IMR-90 (cell line): ENCODE results near the gene THYN1. TPM values are rescaled to one million over a fixed set of nuclear protein-coding genes. Genes with fewer than 3 reads are reported as not detected.
A peak's percentile ranks its signal among the peaks of the same experiment; 100 is the strongest.

Source experiments
- ATAC-seq: fragments of 200-7000 bp; cut with Tn5 transposase; 2 replicates; pipeline ENCODE4 v1.9.1; 2020; ENCODE audit warnings: low read depth, mild to moderate bottlenecking, moderate library complexity
- BruUV-seq: library from RNA; stranded (reverse); fragments of 400-500 nt; replicated peaks from 2 replicates; lab custom pipeline; 2021; lab: Mats Ljungman, UMichigan
- CTCF ChIA-PET: fragments of 300-600 bp; formaldehyde crosslinking; extraction: SDS; loops from one replicate; lab custom pipeline; 2021; ENCODE audit warnings: antibody characterized with exemption; lab: Yijun Ruan, JAX
- POLR2A ChIA-PET: fragments of 300-600 bp; sonication (Branson Sonifier 250); formaldehyde crosslinking; loops from one replicate; lab custom pipeline; 2022; ENCODE audit warnings: antibody characterized with exemption; ENCODE audit not compliant: unreplicated experiment; lab: Charles Lee
- DNase-seq: peaks from one replicate; pipeline ENCODE4 v3.0.0; 2013
- H2AFZ ChIP-seq: replicated peaks from 2 replicates; pipeline ENCODE3; 2013; ENCODE audit warnings: low read length, mild to moderate bottlenecking; ENCODE audit not compliant: poor library complexity
- H2AK5ac ChIP-seq: 2 replicates; pipeline ENCODE4 v1.6.1; 2013; ENCODE audit warnings: low read depth, low read length, inconsistent platforms
- H2AK9ac ChIP-seq: replicated peaks from 2 replicates; pipeline ENCODE3; 2013; ENCODE audit warnings: mild to moderate bottlenecking, low read depth, low read length, moderate library complexity; ENCODE audit not compliant: poor library complexity
- H2BK120ac ChIP-seq: 2 replicates; pipeline ENCODE4 v1.6.1; 2013; ENCODE audit warnings: low read depth, low read length, inconsistent platforms
- H2BK15ac ChIP-seq: 3 replicates; pipeline ENCODE4 v1.6.1; 2013; ENCODE audit warnings: low read depth, low read length, inconsistent platforms
- H2BK20ac ChIP-seq: 2 replicates; pipeline ENCODE4 v1.6.1; 2013; ENCODE audit warnings: low read depth, mild to moderate bottlenecking, inconsistent platforms, low read length, moderate library complexity
- H2BK5ac ChIP-seq: 2 replicates; pipeline ENCODE4 v1.6.1; 2013; ENCODE audit warnings: mild to moderate bottlenecking, low read depth, low read length, inconsistent platforms; ENCODE audit not compliant: poor library complexity, severe bottlenecking
- H3K14ac ChIP-seq: replicated peaks from 2 replicates; pipeline ENCODE4 v1.6.1; 2013; ENCODE audit warnings: low read depth, low read length, inconsistent platforms
- H3K18ac ChIP-seq: 2 replicates; pipeline ENCODE4 v1.6.1; 2013; ENCODE audit warnings: low read depth, low read length, control low read depth
- H3K23ac ChIP-seq: 2 replicates; pipeline ENCODE4 v1.6.1; 2013; ENCODE audit warnings: low read depth, low read length, inconsistent platforms
- H3K27ac ChIP-seq: 2 replicates; pipeline ENCODE4 v1.5.1; 2013; ENCODE audit warnings: mild to moderate bottlenecking, control low read depth, low read length; ENCODE audit not compliant: insufficient read depth
- H3K27me3 ChIP-seq: 2 replicates; pipeline ENCODE4 v1.6.1; 2013; ENCODE audit warnings: low read length; ENCODE audit not compliant: control insufficient read depth, insufficient read depth
- H3K36me3 ChIP-seq: 2 replicates; pipeline ENCODE4 v1.6.1; 2013; ENCODE audit warnings: low read length, mixed read lengths; ENCODE audit not compliant: control insufficient read depth, insufficient read depth
- H3K4ac ChIP-seq: 2 replicates; pipeline ENCODE4 v1.6.1; 2013; ENCODE audit warnings: low read depth, low read length, inconsistent platforms
- H3K4me1 ChIP-seq: 2 replicates; pipeline ENCODE4 v1.6.1; 2013; ENCODE audit warnings: low read length, mixed read lengths; ENCODE audit not compliant: control insufficient read depth, insufficient read depth
- H3K4me2 ChIP-seq: 2 replicates; pipeline ENCODE4 v1.6.1; 2013; ENCODE audit warnings: low read depth, mild to moderate bottlenecking, control low read depth, low read length, moderate library complexity
- H3K4me3 ChIP-seq: 2 replicates; pipeline ENCODE4 v1.5.1; 2013; ENCODE audit warnings: low read depth, mild to moderate bottlenecking, control low read depth, low read length, moderate library complexity; ENCODE audit not compliant: insufficient read depth
- H3K56ac ChIP-seq: 2 replicates; pipeline ENCODE4 v1.6.1; 2013; ENCODE audit warnings: low read length, inconsistent platforms; ENCODE audit not compliant: insufficient read depth; ENCODE audit errors: extremely low read depth
- H3K79me1 ChIP-seq, 2 experiments: 2 replicates each; pipeline ENCODE4 v1.6.1; 2013; ENCODE audit warnings: low read length in 2 of 2, inconsistent platforms in 1 of 2, low read depth in 1 of 2
- H3K9ac ChIP-seq: 2 replicates; pipeline ENCODE4 v1.6.1; 2013; ENCODE audit warnings: low read depth, low read length, control low read depth
- H3K9me1 ChIP-seq: 2 replicates; pipeline ENCODE4 v1.6.1; 2013; ENCODE audit warnings: low read length, inconsistent platforms; ENCODE audit not compliant: insufficient read depth
- H3K9me3 ChIP-seq: 2 replicates; pipeline ENCODE4 v1.6.1; 2013; ENCODE audit warnings: low read length; ENCODE audit not compliant: control insufficient read depth, insufficient read depth
- H4K20me1 ChIP-seq: 2 replicates; pipeline ENCODE4 v1.6.1; 2013; ENCODE audit warnings: low read length, inconsistent platforms; ENCODE audit not compliant: insufficient read depth
- H4K5ac ChIP-seq: 2 replicates; pipeline ENCODE4 v1.6.1; 2013; ENCODE audit warnings: mild to moderate bottlenecking, low read depth, low read length, control low read depth
- H4K8ac ChIP-seq, 2 experiments: 2 replicates each; pipeline ENCODE4 v1.6.1; 2013; ENCODE audit warnings: low read depth in 2 of 2, low read length in 2 of 2, control low read depth in 1 of 2, inconsistent platforms in 1 of 2
- H4K91ac ChIP-seq: 2 replicates; pipeline ENCODE4 v1.6.1; 2013; ENCODE audit warnings: low read depth, low read length, inconsistent platforms; ENCODE audit not compliant: insufficient read depth
- CHD1 ChIP-seq: IDR thresholded peaks from 2 replicates; pipeline ENCODE4 v1.6.1; 2012; ENCODE audit warnings: low read depth, low read length, improper control_type of control experiment
- FOS ChIP-seq: fragments of 150-350 bp; IDR thresholded peaks from 2 replicates; pipeline ENCODE4 v1.6.1; 2016; ENCODE audit warnings: low read depth, low read length
- MAFK ChIP-seq: IDR thresholded peaks from 2 replicates; pipeline ENCODE4 v1.6.1; 2012; ENCODE audit warnings: low read depth, low read length, improper control_type of control experiment
- SMC3 ChIP-seq: fragments of 150-350 bp; IDR thresholded peaks from 2 replicates; pipeline ENCODE4 v1.6.1; 2016; ENCODE audit warnings: low read depth, mild to moderate bottlenecking, antibody characterized with exemption, low read length, moderate library complexity
- WGBS, 2 experiments: methylation state at CpG; one replicate each; pipeline versions ENCODE4 v1.1.5 to v1.1.7; 2013; ENCODE audit warnings: missing lambda C conversion rate in 2 of 2; ENCODE audit not compliant: insufficient read length in 1 of 2; ENCODE audit errors: extremely low coverage in 2 of 2; 5-methylcytosine and 5-hydroxymethylcytosine counted together
- dilution Hi-C: fragments of 300-500 bp; cut with HindIII; formaldehyde crosslinking; loops from one replicate; pipeline ENCODE4 v1.14.3; 2018; ENCODE audit warnings: low sequenced_read_pairs; ENCODE audit not compliant: unreplicated experiment
- in situ Hi-C: fragments of 300-500 bp; cut with MboI; formaldehyde crosslinking; loops from 3 replicates; pipeline ENCODE4 v1.14.3; 2019; ENCODE audit warnings: low sequenced_read_pairs, inconsistent platforms, mixed read lengths
- intact Hi-C: fragments of 100-400 bp; cut with micrococcal nuclease; formaldehyde crosslinking; loops from 2 replicates; pipeline ENCODE4 v1.10.0; 2022
- polyA plus RNA-seq, 3 experiments: library from polyadenylated mRNA; depleted of rRNA; stranded (reverse); fragments of >200 nt; gene quantifications; 2 replicates each; pipeline ENCODE4 v1.2.3, GENCODE V29; 2012; ENCODE audit warnings: low replicate concordance in 1 of 3
- total RNA-seq: library from RNA; depleted of rRNA; stranded (reverse); fragments of >200 nt; gene quantifications from 2 replicates; pipeline ENCODE4 v1.2.3, GENCODE V29; 2012
- TF ChIP-seq, protein P1 (sequence below): fragments of 150-350 bp; IDR thresholded peaks from 2 replicates; pipeline ENCODE4 v1.6.1; 2016; ENCODE audit warnings: low read depth, mild to moderate bottlenecking, low read length, moderate library complexity, borderline replicate concordance

THYN1 gene
- total and polyA plus RNA-seq, 2 of the 4 experiments (the other 2 are of a cell fraction) = 43.1 to 72.1 TPM

DNA sequence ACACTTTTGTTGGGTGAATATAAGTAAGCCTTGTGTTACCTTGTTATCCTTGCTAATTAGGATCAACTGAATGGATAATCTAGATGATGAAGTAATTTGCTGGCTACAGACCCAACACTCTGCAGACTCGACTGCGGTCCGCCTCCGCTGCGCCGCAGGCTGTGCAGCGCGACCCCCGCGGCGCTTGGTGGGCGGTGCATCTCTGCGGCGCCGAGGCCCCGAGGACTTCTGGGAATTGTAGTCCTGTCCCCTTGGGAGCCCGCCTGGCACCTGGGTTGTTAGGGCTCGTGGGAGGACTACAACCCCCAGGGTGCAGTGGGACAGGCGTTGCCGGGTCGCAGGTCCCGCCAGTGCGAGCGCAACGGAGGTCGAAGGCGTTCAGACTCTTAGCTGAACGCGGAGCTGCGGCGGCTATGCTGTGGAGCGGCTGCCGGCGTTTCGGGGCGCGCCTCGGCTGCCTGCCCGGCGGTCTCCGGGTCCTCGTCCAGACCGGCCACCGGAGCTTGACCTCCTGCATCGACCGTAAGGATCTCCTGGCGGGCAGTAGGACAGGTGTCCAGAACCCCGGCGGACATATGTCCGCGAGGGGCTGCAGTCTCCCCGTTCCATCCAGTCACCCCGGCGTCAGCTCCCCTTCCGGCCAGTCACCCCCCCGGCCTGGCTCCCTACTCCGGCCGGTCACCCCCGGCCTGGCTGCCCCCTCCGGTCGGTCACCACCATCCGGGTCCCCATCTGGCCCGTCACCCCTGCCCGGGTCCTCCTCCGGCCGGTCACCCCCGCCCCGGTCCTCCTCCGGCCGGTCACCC lies at the start of gene THYN1, which contains the start of gene ACAD8 (continued):
- TF ChIP-seq MAFK (no peak), SMC3 (no peak), CHD1 (no peak)
- TF ChIP-seq, protein P1, sequence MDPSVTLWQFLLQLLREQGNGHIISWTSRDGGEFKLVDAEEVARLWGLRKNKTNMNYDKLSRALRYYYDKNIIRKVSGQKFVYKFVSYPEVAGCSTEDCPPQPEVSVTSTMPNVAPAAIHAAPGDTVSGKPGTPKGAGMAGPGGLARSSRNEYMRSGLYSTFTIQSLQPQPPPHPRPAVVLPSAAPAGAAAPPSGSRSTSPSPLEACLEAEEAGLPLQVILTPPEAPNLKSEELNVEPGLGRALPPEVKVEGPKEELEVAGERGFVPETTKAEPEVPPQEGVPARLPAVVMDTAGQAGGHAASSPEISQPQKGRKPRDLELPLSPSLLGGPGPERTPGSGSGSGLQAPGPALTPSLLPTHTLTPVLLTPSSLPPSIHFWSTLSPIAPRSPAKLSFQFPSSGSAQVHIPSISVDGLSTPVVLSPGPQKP = 0 out of 2 replicates have a peak, but pooled peaks have one; percentile 11

DNA sequence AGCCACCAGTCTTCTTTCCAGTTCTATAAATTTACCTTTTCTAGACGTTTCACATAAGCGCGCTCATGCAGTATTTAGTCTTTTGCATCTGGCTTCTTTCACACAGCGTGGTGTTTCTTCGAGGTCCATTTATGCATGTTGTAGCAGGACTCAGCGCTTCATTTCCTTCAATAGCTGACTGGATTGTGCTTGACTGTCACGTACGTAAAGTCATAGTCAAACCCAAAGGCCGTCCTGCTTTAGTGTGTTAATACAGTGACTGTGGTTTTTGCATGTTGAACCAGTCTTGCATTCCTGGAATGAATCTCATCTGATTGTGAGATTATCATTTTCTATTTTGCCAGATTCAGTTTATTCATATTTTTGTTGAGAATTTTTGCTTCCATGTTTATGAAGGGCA lies 41.5 kb upstream of the THYN1 start:
- TF ChIP-seq MAFK (no peak), CHD1 (no peak), FOS (no peak), SMC3 (no peak)
- no peak overlapping the region for H3K4me2 ChIP-seq
- no peak overlapping the region for H2AK5ac ChIP-seq
- H3K9me1 ChIP-seq = no peaks in the 10 kb centered on the region
- no peak overlapping the region for H3K9ac ChIP-seq
- no peaks in the 10 kb centered on the region for H3K9me3 ChIP-seq
- DNase-seq (no peak), ATAC-seq (no peak)
- no peak overlapping the region for H2AK9ac ChIP-seq
- BruUV-seq = no TSS peak
- no peak overlapping the region for H3K23ac ChIP-seq
- no peaks in the 10 kb centered on the region for H4K20me1 ChIP-seq
- no peak overlapping the region for H3K4me3 ChIP-seq
- WGBS, 2 experiments = 64% methylated on average over 4 of the region's 9 CpGs; no CpG with 5 or more reads in 1 of the 2 experiments
- CTCF ChIA-PET = no interaction called here
- H3K27ac ChIP-seq = no peak overlapping the region
- no peak overlapping the region for H2BK20ac ChIP-seq
- no peak overlapping the region for H4K5ac ChIP-seq
- H3K27me3 ChIP-seq = no peaks in the 10 kb centered on the region
- H3K14ac ChIP-seq = no peak overlapping the region
- no peak overlapping the region for H4K91ac ChIP-seq
- no peak overlapping the region for H2BK5ac ChIP-seq
- H3K4me1 ChIP-seq = no peaks in the 10 kb centered on the region
- H4K8ac ChIP-seq = no peak overlapping the region
- no peak overlapping the region for H2AFZ ChIP-seq
- H2BK120ac ChIP-seq = no peak overlapping the region
- dilution Hi-C loops (no loop called here), intact Hi-C loops (no loop called here), in situ Hi-C loops (no loop called here)
- no peak overlapping the region for H3K56ac ChIP-seq
- no peaks in the 10 kb centered on the region for H3K36me3 ChIP-seq
- H3K4ac ChIP-seq = no peak overlapping the region
- POLR2A ChIA-PET = no interaction called here
- no peak overlapping the region for H2BK15ac ChIP-seq
- H3K18ac ChIP-seq = no peak overlapping the region
- no peaks in the 10 kb centered on the region for H3K79me1 ChIP-seq
